IMR-90 (cell line): ENCODE data around the gene RIMBP2. TPM values are rescaled to one million over a fixed set of nuclear protein-coding genes. Genes with fewer than 3 reads are reported as not detected.

Experiments
- ATAC-seq: fragments of 200-7000 bp; cut with Tn5 transposase; 2 replicates; pipeline ENCODE4 v1.9.1; 2020; ENCODE audit warnings: low read depth, mild to moderate bottlenecking, moderate library complexity
- BruUV-seq: library from RNA; stranded (reverse); fragments of 400-500 nt; replicated peaks from 2 replicates; lab custom pipeline; 2021; lab: Mats Ljungman, UMichigan
- CTCF ChIA-PET: fragments of 300-600 bp; formaldehyde crosslinking; extraction: SDS; loops from one replicate; lab custom pipeline; 2021; ENCODE audit warnings: antibody characterized with exemption; lab: Yijun Ruan, JAX
- POLR2A ChIA-PET: fragments of 300-600 bp; sonication (Branson Sonifier 250); formaldehyde crosslinking; loops from one replicate; lab custom pipeline; 2022; ENCODE audit warnings: antibody characterized with exemption; ENCODE audit not compliant: unreplicated experiment; lab: Charles Lee
- DNase-seq: peaks from one replicate; pipeline ENCODE4 v3.0.0; 2013
- H2AFZ ChIP-seq: replicated peaks from 2 replicates; pipeline ENCODE3; 2013; ENCODE audit warnings: low read length, mild to moderate bottlenecking; ENCODE audit not compliant: poor library complexity
- H2AK5ac ChIP-seq: 2 replicates; pipeline ENCODE4 v1.6.1; 2013; ENCODE audit warnings: low read depth, low read length, inconsistent platforms
- H2AK9ac ChIP-seq: replicated peaks from 2 replicates; pipeline ENCODE3; 2013; ENCODE audit warnings: mild to moderate bottlenecking, low read depth, low read length, moderate library complexity; ENCODE audit not compliant: poor library complexity
- H2BK120ac ChIP-seq: 2 replicates; pipeline ENCODE4 v1.6.1; 2013; ENCODE audit warnings: low read depth, low read length, inconsistent platforms
- H2BK15ac ChIP-seq: 3 replicates; pipeline ENCODE4 v1.6.1; 2013; ENCODE audit warnings: low read depth, low read length, inconsistent platforms
- H2BK20ac ChIP-seq: 2 replicates; pipeline ENCODE4 v1.6.1; 2013; ENCODE audit warnings: low read depth, mild to moderate bottlenecking, inconsistent platforms, low read length, moderate library complexity
- H2BK5ac ChIP-seq: 2 replicates; pipeline ENCODE4 v1.6.1; 2013; ENCODE audit warnings: mild to moderate bottlenecking, low read depth, low read length, inconsistent platforms; ENCODE audit not compliant: poor library complexity, severe bottlenecking
- H3K14ac ChIP-seq: replicated peaks from 2 replicates; pipeline ENCODE4 v1.6.1; 2013; ENCODE audit warnings: low read depth, low read length, inconsistent platforms
- H3K18ac ChIP-seq: 2 replicates; pipeline ENCODE4 v1.6.1; 2013; ENCODE audit warnings: low read depth, low read length, control low read depth
- H3K23ac ChIP-seq: 2 replicates; pipeline ENCODE4 v1.6.1; 2013; ENCODE audit warnings: low read depth, low read length, inconsistent platforms
- H3K27ac ChIP-seq: 2 replicates; pipeline ENCODE4 v1.5.1; 2013; ENCODE audit warnings: mild to moderate bottlenecking, control low read depth, low read length; ENCODE audit not compliant: insufficient read depth
- H3K27me3 ChIP-seq: 2 replicates; pipeline ENCODE4 v1.6.1; 2013; ENCODE audit warnings: low read length; ENCODE audit not compliant: control insufficient read depth, insufficient read depth
- H3K36me3 ChIP-seq: 2 replicates; pipeline ENCODE4 v1.6.1; 2013; ENCODE audit warnings: low read length, mixed read lengths; ENCODE audit not compliant: control insufficient read depth, insufficient read depth
- H3K4ac ChIP-seq: 2 replicates; pipeline ENCODE4 v1.6.1; 2013; ENCODE audit warnings: low read depth, low read length, inconsistent platforms
- H3K4me1 ChIP-seq: 2 replicates; pipeline ENCODE4 v1.6.1; 2013; ENCODE audit warnings: low read length, mixed read lengths; ENCODE audit not compliant: control insufficient read depth, insufficient read depth
- H3K4me2 ChIP-seq: 2 replicates; pipeline ENCODE4 v1.6.1; 2013; ENCODE audit warnings: low read depth, mild to moderate bottlenecking, control low read depth, low read length, moderate library complexity
- H3K4me3 ChIP-seq: 2 replicates; pipeline ENCODE4 v1.5.1; 2013; ENCODE audit warnings: low read depth, mild to moderate bottlenecking, control low read depth, low read length, moderate library complexity; ENCODE audit not compliant: insufficient read depth
- H3K56ac ChIP-seq: 2 replicates; pipeline ENCODE4 v1.6.1; 2013; ENCODE audit warnings: low read length, inconsistent platforms; ENCODE audit not compliant: insufficient read depth; ENCODE audit errors: extremely low read depth
- H3K79me1 ChIP-seq, 2 experiments: 2 replicates each; pipeline ENCODE4 v1.6.1; 2013; ENCODE audit warnings: low read length in 2 of 2, inconsistent platforms in 1 of 2, low read depth in 1 of 2
- H3K9ac ChIP-seq: 2 replicates; pipeline ENCODE4 v1.6.1; 2013; ENCODE audit warnings: low read depth, low read length, control low read depth
- H3K9me1 ChIP-seq: 2 replicates; pipeline ENCODE4 v1.6.1; 2013; ENCODE audit warnings: low read length, inconsistent platforms; ENCODE audit not compliant: insufficient read depth
- H3K9me3 ChIP-seq: 2 replicates; pipeline ENCODE4 v1.6.1; 2013; ENCODE audit warnings: low read length; ENCODE audit not compliant: control insufficient read depth, insufficient read depth
- H4K20me1 ChIP-seq: 2 replicates; pipeline ENCODE4 v1.6.1; 2013; ENCODE audit warnings: low read length, inconsistent platforms; ENCODE audit not compliant: insufficient read depth
- H4K5ac ChIP-seq: 2 replicates; pipeline ENCODE4 v1.6.1; 2013; ENCODE audit warnings: mild to moderate bottlenecking, low read depth, low read length, control low read depth
- H4K8ac ChIP-seq, 2 experiments: 2 replicates each; pipeline ENCODE4 v1.6.1; 2013; ENCODE audit warnings: low read depth in 2 of 2, low read length in 2 of 2, control low read depth in 1 of 2, inconsistent platforms in 1 of 2
- H4K91ac ChIP-seq: 2 replicates; pipeline ENCODE4 v1.6.1; 2013; ENCODE audit warnings: low read depth, low read length, inconsistent platforms; ENCODE audit not compliant: insufficient read depth
- CEBPB ChIP-seq: IDR thresholded peaks from 2 replicates; pipeline ENCODE4 v1.6.1; 2012; ENCODE audit warnings: low read depth, low read length, improper control_type of control experiment
- CHD1 ChIP-seq: IDR thresholded peaks from 2 replicates; pipeline ENCODE4 v1.6.1; 2012; ENCODE audit warnings: low read depth, low read length, improper control_type of control experiment
- CTCF ChIP-seq: conservative IDR thresholded peaks from 2 replicates; pipeline ENCODE4 v1.5.1; 2012; ENCODE audit warnings: mild to moderate bottlenecking, low read depth, low read length, improper control_type of control experiment
- ELK1 ChIP-seq: fragments of 150-350 bp; IDR thresholded peaks from 2 replicates; pipeline ENCODE4 v1.6.1; 2016; ENCODE audit warnings: low read depth, mild to moderate bottlenecking, low read length, moderate library complexity, borderline replicate concordance
- MXI1 ChIP-seq: IDR thresholded peaks from 2 replicates; pipeline ENCODE4 v1.6.1; 2012; ENCODE audit warnings: low read depth, mild to moderate bottlenecking, low read length, moderate library complexity, borderline replicate concordance
- POLR2A ChIP-seq: IDR thresholded peaks from 2 replicates; pipeline ENCODE4 v1.6.1; 2012; ENCODE audit warnings: mild to moderate bottlenecking, low read depth, low read length
- SMC3 ChIP-seq: fragments of 150-350 bp; IDR thresholded peaks from 2 replicates; pipeline ENCODE4 v1.6.1; 2016; ENCODE audit warnings: low read depth, mild to moderate bottlenecking, antibody characterized with exemption, low read length, moderate library complexity
- USF2 ChIP-seq: fragments of 150-350 bp; IDR thresholded peaks from 2 replicates; pipeline ENCODE4 v1.6.1; 2017; ENCODE audit warnings: mild to moderate bottlenecking, antibody characterized with exemption, low read length, low read depth
- WGBS, 2 experiments: methylation state at CpG; one replicate each; pipeline versions ENCODE4 v1.1.5 to v1.1.7; 2013; ENCODE audit warnings: missing lambda C conversion rate in 2 of 2; ENCODE audit not compliant: insufficient read length in 1 of 2; ENCODE audit errors: extremely low coverage in 2 of 2; 5-methylcytosine and 5-hydroxymethylcytosine counted together
- dilution Hi-C: fragments of 300-500 bp; cut with HindIII; formaldehyde crosslinking; loops from one replicate; pipeline ENCODE4 v1.14.3; 2018; ENCODE audit warnings: low sequenced_read_pairs; ENCODE audit not compliant: unreplicated experiment
- in situ Hi-C: fragments of 300-500 bp; cut with MboI; formaldehyde crosslinking; loops from 3 replicates; pipeline ENCODE4 v1.14.3; 2019; ENCODE audit warnings: low sequenced_read_pairs, inconsistent platforms, mixed read lengths
- intact Hi-C: fragments of 100-400 bp; cut with micrococcal nuclease; formaldehyde crosslinking; loops from 2 replicates; pipeline ENCODE4 v1.10.0; 2022
- polyA plus RNA-seq, 3 experiments: library from polyadenylated mRNA; depleted of rRNA; stranded (reverse); fragments of >200 nt; gene quantifications; 2 replicates each; pipeline ENCODE4 v1.2.3, GENCODE V29; 2012; ENCODE audit warnings: low replicate concordance in 1 of 3
- total RNA-seq: library from RNA; depleted of rRNA; stranded (reverse); fragments of >200 nt; gene quantifications from 2 replicates; pipeline ENCODE4 v1.2.3, GENCODE V29; 2012

The RIMBP2 gene
- total and polyA plus RNA-seq, 2 of the 4 experiments (the other 2 are of a cell fraction): not detected

- Histone ChIP-seq H3K36me3 (no peaks in the 10 kb centered on the region), H3K4ac (no peak overlapping the region), H3K27ac (no peak overlapping the region), H3K4me2 (no peak overlapping the region), H3K4me3 (no peak overlapping the region), H3K23ac (no peak overlapping the region), H4K5ac (no peak overlapping the region), H3K14ac (no peak overlapping the region), H2AFZ (no peak overlapping the region), H2AK5ac (no peak overlapping the region), H3K4me1 (no peaks in the 10 kb centered on the region), H3K9me3 (peaks cover 45% of the 10 kb centered on the region), H3K27me3 (no peaks in the 10 kb centered on the region), H3K18ac (no peak overlapping the region), H4K8ac (no peak overlapping the region), H2BK120ac (no peak overlapping the region), H3K56ac (no peak overlapping the region), H3K9ac (no peak overlapping the region), H3K79me1 (no peaks in the 10 kb centered on the region), H2BK5ac (no peak overlapping the region), H2BK15ac (no peak overlapping the region), H4K91ac (no peak overlapping the region), H3K9me1 (no peaks in the 10 kb centered on the region), H4K20me1 (no peaks in the 10 kb centered on the region), H2AK9ac (no peak overlapping the region), H2BK20ac (no peak overlapping the region)
- ChIA-PET CTCF (no interaction called here), POLR2A (no interaction called here)
- no TSS peak for BruUV-seq
- intact Hi-C loops (no loop called here), dilution Hi-C loops (no loop called here), in situ Hi-C loops (no loop called here)
- no peak for TF ChIP-seq SMC3
- TF ChIP-seq CEBPB: no peak
- no peak for TF ChIP-seq MXI1
- no peak for TF ChIP-seq USF2
- TF ChIP-seq CHD1: no peak
- no peak for TF ChIP-seq ELK1
- TF ChIP-seq CTCF: no peak
- TF ChIP-seq POLR2A: no peak
- DNase-seq (no peak), ATAC-seq (no peak)
- WGBS, 2 experiments: 47% methylated on average over 3 of the region's 9 CpGs; no CpG with 5 or more reads in 1 of the 2 experiments
These were observed 66.0 kb downstream of the RIMBP2 start for GRCh38 chr12:130650131-130650530.
